Activated naive CD4-positive, alpha-beta T cell treated with anti-CD3 and anti-CD28 coated beads, Interleukin-2, amount 50 U/mL, for 24 hours (primary cell): ENCODE results near the gene ZNF688.

Experiments
- H3K27ac Mint-ChIP-seq: one replicate; pipeline ENCODE4 v1.8.0; 2021; ENCODE audit warnings: mild to moderate bottlenecking, mixed read lengths
- H3K27me3 Mint-ChIP-seq: one replicate; pipeline ENCODE4 v1.8.0; 2021; ENCODE audit warnings: mixed read lengths
- H3K36me3 Mint-ChIP-seq: one replicate; pipeline ENCODE4 v1.8.0; 2021; ENCODE audit warnings: mixed read lengths
- H3K4me1 Mint-ChIP-seq: one replicate; pipeline ENCODE4 v1.8.0; 2021; ENCODE audit warnings: mixed read lengths
- H3K4me3 Mint-ChIP-seq: one replicate; pipeline ENCODE4 v1.8.0; 2021; ENCODE audit warnings: mild to moderate bottlenecking, mixed read lengths
- H3K9me3 Mint-ChIP-seq: one replicate; pipeline ENCODE4 v1.8.0; 2021; ENCODE audit warnings: mixed read lengths

Gene ZNF688

GRCh38 chr16:30534368-30535105 is 37.0 kb downstream of the ZNF688 start, which contains the start of gene ZNF747:
Gene ZNF747 (minus strand): TSS chr16:30534858. CDS start chr16:30534679, 179 bp downstream.
- H3K27ac Mint-ChIP-seq: peak within 1 kb of the TSS; percentile 98
- no peaks in the 10 kb centered on the region for H3K36me3 Mint-ChIP-seq
- H3K27me3 Mint-ChIP-seq: no peaks in the 10 kb centered on the region
- H3K9me3 Mint-ChIP-seq: no peaks in the 10 kb centered on the region
- peaks cover 37% of the 10 kb centered on the region for H3K4me1 Mint-ChIP-seq
- peak within 1 kb of the TSS; percentile 98 for H3K4me3 Mint-ChIP-seq

- H3K9me3 Mint-ChIP-seq: no peaks in the 10 kb centered on the region
- no peaks in the 10 kb centered on the region for H3K27me3 Mint-ChIP-seq
- peak overlapping the region; percentile 98 for H3K4me3 Mint-ChIP-seq
- peaks cover 42% of the 10 kb centered on the region for H3K4me1 Mint-ChIP-seq
- H3K36me3 Mint-ChIP-seq: no peaks in the 10 kb centered on the region
- peak overlapping the region; percentile 94 for H3K27ac Mint-ChIP-seq
Measured at GRCh38 chr16:30533748-30534367, 37.7 kb downstream of the ZNF688 start.

- Mint-ChIP-seq H3K36me3 (no peaks in the 10 kb centered on the region), H3K4me1 (peaks cover 44% of the 10 kb centered on the region), H3K27me3 (no peaks in the 10 kb centered on the region)
Measured at GRCh38 chr16:30533146-30533522, 38.4 kb downstream of the ZNF688 start.

GRCh38 chr16:30532285-30533145 is 39.0 kb downstream of the ZNF688 start:
- no peak overlapping the region for H3K27ac Mint-ChIP-seq

More at GRCh38 chr16:30533146-30533522, 38.4 kb downstream of the ZNF688 start:
- H3K9me3 Mint-ChIP-seq: no peaks in the 10 kb centered on the region
- peak overlapping the region; percentile 94 for H3K27ac Mint-ChIP-seq
- H3K4me3 Mint-ChIP-seq: peak overlapping the region; percentile 71

GRCh38 chr16:30530163-30531037 is 41.1 kb downstream of the ZNF688 start:
- peak overlapping the region; percentile 11 for H3K4me3 Mint-ChIP-seq
- H3K27me3 Mint-ChIP-seq: no peaks in the 10 kb centered on the region
- peaks cover 45% of the 10 kb centered on the region for H3K4me1 Mint-ChIP-seq
- H3K36me3 Mint-ChIP-seq: no peaks in the 10 kb centered on the region
- H3K27ac Mint-ChIP-seq: peak overlapping the region; percentile 76
- no peaks in the 10 kb centered on the region for H3K9me3 Mint-ChIP-seq

More at GRCh38 chr16:30532285-30533145, 39.0 kb downstream of the ZNF688 start:
- H3K36me3 Mint-ChIP-seq: no peaks in the 10 kb centered on the region
- peak overlapping the region; percentile 71 for H3K4me3 Mint-ChIP-seq
- no peaks in the 10 kb centered on the region for H3K27me3 Mint-ChIP-seq
- no peaks in the 10 kb centered on the region for H3K9me3 Mint-ChIP-seq
- peaks cover 51% of the 10 kb centered on the region for H3K4me1 Mint-ChIP-seq

- H3K27me3 Mint-ChIP-seq: no peaks in the 10 kb centered on the region
- no peaks in the 10 kb centered on the region for H3K36me3 Mint-ChIP-seq
- H3K9me3 Mint-ChIP-seq: no peaks in the 10 kb centered on the region
- H3K4me1 Mint-ChIP-seq: peaks cover 39% of the 10 kb centered on the region
- peak overlapping the region; percentile 17 for H3K27ac Mint-ChIP-seq
- no peak overlapping the region for H3K4me3 Mint-ChIP-seq
Measured at GRCh38 chr16:30528799-30529457, 42.6 kb downstream of the ZNF688 start.

- no peaks in the 10 kb centered on the region for H3K27me3 Mint-ChIP-seq
Measured at GRCh38 chr16:30527635-30528178, 43.8 kb downstream of the ZNF688 start.

GRCh38 chr16:30526823-30527634 is 44.5 kb downstream of the ZNF688 start:
- Mint-ChIP-seq H3K9me3 (no peaks in the 10 kb centered on the region), H3K4me1 (peaks cover 36% of the 10 kb centered on the region)

More at GRCh38 chr16:30527635-30528178, 43.8 kb downstream of the ZNF688 start:
- Mint-ChIP-seq H3K9me3 (no peaks in the 10 kb centered on the region), H3K36me3 (no peaks in the 10 kb centered on the region), H3K4me1 (peaks cover 36% of the 10 kb centered on the region), H3K4me3 (peak overlapping the region; percentile 87), H3K27ac (peak overlapping the region; percentile 76)

GRCh38 chr16:30526137-30526822 is 45.2 kb downstream of the ZNF688 start, which contains the start of gene ZNF768:
Gene ZNF768 (minus strand): TSS chr16:30526566. CDS start chr16:30526413, 153 bp downstream.
- Mint-ChIP-seq H3K36me3 (no peaks in the 10 kb centered on the region), H3K27ac (peak within 1 kb of the TSS; percentile 76), H3K4me3 (peak within 1 kb of the TSS; percentile 87), H3K27me3 (no peaks in the 10 kb centered on the region), H3K4me1 (peaks cover 32% of the 10 kb centered on the region), H3K9me3 (no peaks in the 10 kb centered on the region)

More at GRCh38 chr16:30526823-30527634, 44.5 kb downstream of the ZNF688 start:
- Mint-ChIP-seq H3K36me3 (no peaks in the 10 kb centered on the region), H3K27ac (peak overlapping the region; percentile 76), H3K4me3 (peak overlapping the region; percentile 87), H3K27me3 (no peaks in the 10 kb centered on the region)

- H3K27ac Mint-ChIP-seq: no peak overlapping the region
Measured at GRCh38 chr16:30525844-30526136, 45.7 kb downstream of the ZNF688 start.

GRCh38 chr16:30524575-30525568 is 46.6 kb downstream of the ZNF688 start:
- H3K27me3 Mint-ChIP-seq: no peaks in the 10 kb centered on the region
- peaks cover 22% of the 10 kb centered on the region for H3K4me1 Mint-ChIP-seq
- peaks cover 2% of the 10 kb centered on the region for H3K36me3 Mint-ChIP-seq
- no peaks in the 10 kb centered on the region for H3K9me3 Mint-ChIP-seq
- peak overlapping the region; percentile 79 for H3K27ac Mint-ChIP-seq
- H3K4me3 Mint-ChIP-seq: no peak overlapping the region

More at GRCh38 chr16:30525844-30526136, 45.7 kb downstream of the ZNF688 start:
- Mint-ChIP-seq H3K4me1 (peaks cover 31% of the 10 kb centered on the region), H3K4me3 (peak overlapping the region; percentile 78), H3K9me3 (no peaks in the 10 kb centered on the region), H3K27me3 (no peaks in the 10 kb centered on the region), H3K36me3 (no peaks in the 10 kb centered on the region)
